Measurements from ENCODE around the gene PPFIA1.

DNA sequence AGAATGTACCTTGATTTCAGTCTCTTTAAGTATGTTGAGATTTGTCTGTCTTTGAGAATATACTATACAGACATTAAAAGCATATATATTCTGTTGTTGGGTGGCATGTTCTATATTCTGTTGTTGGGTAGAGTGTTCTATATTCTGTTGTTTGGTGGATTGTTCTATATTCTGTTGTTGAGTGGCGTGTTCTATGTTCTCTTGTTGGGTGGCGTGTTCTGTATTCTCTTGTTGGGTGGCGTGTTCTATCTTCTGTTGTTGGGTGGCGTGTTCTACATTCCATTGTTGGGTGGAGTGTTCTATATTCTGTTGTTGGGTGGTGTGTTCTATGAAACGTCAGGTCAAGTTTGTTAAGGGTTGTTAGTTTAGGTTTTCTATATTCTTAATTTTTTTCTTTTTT lies 100.8 kb downstream of the PPFIA1 start:
- TF ChIP-seq CTCF (IDR thresholded peaks at IDR 0.05) (no peak), POLR2A (IDR thresholded peaks at IDR 0.05) (no peak)

Measured in esophagus squamous epithelium (tissue), 4 donors.